Activated T-cell treated with anti-CD3 and anti-CD28 coated beads, Interleukin-2, amount 50 U/mL, for 1 hour (primary cell): ENCODE data around the gene HBEGF.

ENCODE experiments used
- DNase-seq: peaks from one replicate; pipeline ENCODE4 v3.0.0-alpha.2; 2020

HBEGF gene

DNA sequence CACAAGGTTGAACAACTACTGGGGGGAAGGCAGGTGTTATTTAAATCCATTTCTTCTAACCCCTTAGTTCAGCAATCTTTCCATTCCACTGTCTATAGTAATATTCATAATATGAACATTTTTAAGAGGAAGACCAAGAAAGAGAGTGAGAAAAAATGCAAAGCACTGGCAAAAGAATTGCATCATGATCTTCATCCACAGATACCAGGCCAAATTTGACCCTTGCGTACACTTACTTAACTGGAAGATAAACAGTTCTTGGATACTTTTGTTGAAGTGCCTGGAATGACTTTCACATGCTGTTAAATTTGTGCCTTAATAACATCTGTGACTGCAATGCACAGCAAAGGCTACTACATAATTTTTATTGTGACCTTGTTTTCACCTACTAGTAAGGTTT lies 45.3 kb downstream of the HBEGF start:
- DNase-seq: no peak

DNA sequence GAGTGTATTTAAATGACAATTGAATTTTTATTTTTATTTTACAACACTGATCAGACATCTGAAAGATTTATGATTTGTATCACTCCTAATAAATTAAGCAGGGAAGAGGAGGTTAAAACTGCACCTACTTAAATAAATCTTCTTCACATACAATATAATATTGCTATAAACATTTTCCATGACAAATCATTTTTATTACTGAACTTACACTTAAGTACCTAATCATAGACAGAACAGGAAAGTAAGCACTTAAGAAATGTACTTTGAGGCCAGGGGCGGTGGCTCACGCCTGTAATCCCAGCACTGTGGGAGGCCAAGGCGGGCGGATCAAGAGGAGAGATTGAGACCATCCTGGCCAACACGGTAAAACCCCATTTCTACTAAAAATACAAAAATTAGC lies 47.3 kb downstream of the HBEGF start:
- no peak for DNase-seq

DNA sequence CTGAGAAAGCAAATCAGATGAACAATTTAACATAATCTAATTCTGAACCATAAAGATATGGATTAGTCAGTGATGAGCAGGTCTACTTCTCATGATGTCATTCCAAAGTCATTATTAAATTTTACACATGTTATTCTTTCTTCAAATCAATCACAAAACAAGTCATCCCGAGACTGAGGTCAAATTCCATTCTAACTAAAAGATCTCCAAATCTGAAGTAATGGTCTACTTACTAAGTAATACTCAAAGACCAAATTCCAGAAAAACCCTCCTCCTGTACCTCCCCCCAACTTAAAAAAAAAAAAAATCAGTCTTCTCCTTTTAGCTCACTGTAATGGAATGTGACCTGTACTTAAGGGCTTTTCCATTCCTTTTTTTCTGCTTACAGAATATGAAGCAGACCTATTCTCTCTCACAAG lies 48.2 kb downstream of the HBEGF start:
- DNase-seq: no peak

DNA sequence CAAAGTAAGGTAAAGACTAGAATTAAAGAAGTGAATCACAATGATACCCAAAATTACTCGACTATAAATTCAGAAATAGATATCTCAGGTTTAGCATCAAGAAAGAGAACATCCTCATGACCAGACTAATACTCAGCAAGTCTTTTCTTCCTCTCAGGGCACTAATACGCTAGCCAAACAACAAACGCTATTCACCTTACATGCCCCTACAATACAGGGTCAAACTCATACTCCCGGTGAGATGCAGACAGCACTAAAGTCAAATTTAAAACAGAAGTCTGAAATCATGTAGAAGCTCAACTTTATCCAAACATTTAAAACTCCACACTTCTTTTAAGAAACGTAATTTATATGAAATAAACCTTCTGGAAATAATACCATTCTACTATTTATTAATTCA lies 49.1 kb downstream of the HBEGF start:
- DNase-seq: no peak

DNA sequence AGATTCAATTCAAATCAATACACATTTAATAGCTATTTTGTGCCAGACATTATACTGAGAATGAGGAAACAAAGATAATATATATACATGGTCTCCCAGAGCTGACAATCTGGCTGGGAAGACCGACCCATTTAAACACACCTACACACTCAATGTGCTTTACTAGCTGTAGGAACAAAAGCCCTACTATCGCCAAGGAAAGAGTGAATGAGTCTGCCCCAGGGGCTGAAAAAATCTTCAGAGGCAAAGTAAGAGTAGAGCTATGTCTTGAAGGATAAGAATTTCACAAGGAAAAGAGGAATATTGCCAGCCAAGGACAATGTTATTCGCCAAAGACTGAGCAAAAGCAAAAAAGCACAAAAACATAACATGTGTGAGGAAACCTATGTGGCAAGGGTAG lies 50.1 kb downstream of the HBEGF start:
- no peak for DNase-seq

DNA sequence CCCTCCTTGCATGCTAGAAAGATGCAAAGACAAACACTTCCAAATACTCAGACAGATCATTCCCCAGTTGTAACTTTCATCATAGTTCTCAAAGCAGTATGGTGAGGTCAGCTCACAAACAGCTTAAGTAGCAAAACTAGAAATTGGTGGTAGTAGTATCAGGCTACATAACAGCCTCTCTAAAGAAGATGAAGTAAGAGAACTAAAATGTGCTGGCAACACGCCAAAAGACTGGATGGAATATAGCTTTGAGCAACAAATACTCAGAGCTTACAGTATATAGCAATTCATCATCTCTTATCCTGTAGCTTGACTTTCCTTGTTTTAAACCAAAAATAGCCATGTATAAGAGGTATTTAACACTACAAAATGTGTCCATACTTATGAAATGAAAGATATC lies 51.0 kb downstream of the HBEGF start:
- DNase-seq: no peak

DNA sequence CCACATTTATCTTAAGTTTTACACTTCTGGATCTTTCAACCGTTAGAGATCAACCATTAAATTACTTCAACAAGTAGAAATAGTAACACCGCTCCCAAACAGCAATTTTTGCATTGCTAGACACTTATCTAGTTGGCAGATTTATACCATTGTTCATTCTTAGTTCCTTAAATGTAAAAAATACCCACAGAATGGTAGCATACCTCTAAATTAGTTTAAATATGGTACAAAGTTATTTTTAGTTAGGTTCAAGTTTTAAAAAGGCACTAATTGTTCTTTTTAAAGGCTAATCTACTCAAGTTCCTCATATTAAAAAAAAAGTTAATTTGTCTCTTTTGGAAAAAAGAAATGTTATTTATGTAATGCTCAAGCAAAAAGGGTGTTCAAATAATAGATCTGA lies 51.6 kb downstream of the HBEGF start:
- no peak for DNase-seq

DNA sequence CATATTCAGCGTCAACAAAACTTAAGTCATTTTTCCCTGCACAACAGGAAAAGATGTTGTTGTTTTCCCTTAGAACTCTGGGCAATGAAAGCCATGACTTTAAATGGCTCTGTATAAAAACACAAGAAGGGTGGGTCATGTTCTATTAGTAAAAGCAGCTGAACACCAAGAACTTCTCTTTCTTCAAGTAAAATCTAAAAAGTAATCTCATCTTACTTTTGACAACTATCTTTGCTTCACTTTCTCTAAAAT lies 52.6 kb downstream of the HBEGF start:
- no peak for DNase-seq

DNA sequence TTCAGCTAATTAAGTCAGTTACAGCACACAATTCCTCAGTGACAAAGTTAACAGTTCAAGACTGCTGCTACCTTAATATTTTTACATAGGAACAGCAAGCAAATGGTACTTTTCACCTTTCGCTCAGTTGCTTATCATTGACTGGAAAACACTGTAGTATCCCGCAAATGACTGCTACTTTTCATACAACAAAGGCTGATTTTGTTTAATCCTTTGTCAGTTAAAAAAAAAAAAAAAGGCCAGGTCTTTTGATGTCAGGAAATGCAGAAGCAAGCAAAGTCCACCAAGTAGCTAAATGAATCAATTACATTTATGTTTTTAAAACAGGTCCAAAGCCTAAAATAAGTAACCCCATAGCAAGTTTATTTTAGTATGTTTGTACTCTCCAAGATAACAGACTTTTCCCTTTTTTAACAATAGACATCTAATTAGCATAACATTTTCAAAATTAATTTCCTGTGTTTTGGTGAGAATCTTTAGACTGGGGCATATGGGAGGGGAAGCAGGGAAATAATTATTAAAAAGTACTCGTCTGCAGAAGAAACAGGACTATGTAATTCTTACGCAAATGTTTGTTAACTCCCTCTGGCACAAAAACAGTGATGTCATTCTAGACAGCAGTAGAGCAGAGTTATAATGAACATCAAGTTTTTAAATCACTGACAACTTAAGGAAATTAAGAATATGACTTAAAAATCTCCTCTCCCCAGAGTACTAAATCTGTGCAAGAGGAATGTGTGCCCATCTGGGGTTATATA lies 53.1 kb downstream of the HBEGF start:
- DNase-seq: no peak

DNA sequence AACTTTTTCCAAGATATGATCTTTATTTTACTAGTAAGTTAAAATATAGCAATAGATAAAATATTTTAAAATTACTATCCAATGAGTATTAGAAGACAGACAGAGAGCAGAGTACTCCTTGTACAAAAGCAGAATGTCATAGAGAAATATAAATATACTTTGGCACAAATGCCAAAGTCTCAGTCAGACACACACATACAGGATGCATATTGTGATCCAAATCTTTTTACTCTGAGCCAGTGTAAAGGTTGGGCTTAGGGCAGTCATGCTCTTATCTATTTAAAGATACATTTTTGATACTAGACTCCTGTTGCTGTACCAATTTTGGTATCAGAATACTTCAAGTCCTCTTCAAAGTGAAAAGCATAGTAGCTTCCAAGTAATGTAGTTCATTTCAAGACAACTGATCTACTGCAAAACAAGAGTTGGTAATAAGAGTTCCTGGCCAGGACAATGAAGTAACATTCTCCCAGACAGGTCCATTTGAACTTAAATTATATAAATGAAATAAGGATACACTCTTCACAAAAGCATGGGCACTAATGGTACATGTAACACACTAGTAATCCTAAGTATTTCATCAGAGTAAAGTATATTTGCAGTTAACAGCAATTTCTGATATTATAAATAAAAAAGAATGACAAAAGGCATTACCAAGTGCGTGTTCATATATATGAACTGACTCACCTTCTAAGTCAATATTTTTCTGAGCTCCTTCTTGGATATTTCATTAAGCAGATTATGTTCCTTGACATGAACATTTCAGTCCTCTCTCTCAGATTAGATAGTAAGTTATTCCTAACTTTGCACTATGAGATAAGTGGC lies 54.0 kb downstream of the HBEGF start:
- DNase-seq: no peak

DNA sequence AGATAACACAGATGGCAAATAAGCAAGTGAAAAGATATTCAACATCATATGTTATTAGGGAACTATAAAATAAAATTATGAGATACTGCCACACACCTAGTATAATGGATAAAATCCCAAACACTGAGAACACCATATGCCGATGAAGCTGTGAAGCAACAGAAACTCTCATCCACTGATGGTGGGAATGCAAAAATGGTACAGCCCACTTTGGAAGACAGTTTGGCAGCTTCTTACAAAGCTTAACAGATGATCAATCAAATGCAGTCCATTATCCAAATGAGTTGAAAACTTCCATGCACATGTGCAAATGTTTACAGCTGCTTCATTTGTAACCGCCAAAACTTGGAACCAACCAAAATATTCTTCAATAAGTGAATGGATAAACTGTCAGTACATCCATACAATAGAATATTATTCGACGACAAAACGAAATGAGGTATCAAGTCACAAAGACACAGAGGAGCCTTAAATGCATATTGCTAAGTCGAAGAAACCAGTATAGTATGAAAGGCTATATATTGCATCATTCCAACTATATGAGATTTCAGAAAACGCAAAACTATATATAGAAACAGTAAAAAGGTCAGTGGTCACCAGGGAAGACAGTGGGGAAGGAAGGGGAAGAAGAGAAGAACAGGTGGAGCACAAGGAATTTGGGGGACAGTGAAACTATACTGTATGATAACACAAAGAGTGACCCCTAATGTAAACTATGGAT lies 58.4 kb downstream of the HBEGF start:
- no peak for DNase-seq

DNA sequence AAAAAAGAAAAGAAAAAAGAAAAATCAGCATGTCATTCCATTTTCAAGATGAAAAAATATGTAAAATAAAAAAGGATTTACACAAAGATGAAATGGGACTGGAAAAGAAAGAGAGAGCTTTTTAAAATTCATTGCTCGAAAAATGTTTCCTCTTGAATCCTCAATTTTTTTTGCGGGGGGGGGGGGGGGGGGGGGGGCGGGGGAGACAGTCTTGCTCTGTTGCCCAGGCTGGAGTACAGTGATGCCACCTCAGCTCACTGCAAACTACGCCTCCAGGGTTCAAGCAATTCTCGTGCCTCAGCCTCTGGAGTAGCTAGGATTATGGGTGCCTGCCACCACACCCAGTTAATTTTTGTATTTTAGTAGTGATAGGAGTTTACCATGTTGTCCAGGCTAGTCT lies 60.0 kb downstream of the HBEGF start:
- no peak for DNase-seq

DNA sequence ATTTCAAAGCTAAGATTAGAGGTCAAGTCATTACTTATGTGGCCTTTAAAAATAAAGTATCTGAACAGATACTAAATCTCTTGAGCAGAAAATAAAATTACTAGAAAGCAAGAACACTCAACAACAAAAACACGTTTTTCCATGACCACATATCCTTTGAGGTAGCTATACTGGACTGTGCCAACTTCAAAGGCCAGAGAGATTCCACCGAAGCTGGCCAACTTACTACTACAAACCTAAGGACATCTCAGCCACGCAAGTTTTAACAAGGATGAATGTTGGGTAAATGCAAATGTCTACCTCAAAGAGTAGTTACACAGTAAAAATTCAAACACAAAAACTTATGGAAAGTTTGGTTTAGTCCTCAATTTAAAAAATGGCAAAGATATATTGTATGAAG lies 62.4 kb downstream of the HBEGF start:
- no peak for DNase-seq
